Naive B cell (primary cell): ENCODE data around the gene USP32. TPM values are rescaled to one million over a fixed set of nuclear protein-coding genes. Genes with fewer than 3 reads are reported as not detected.

Source experiments
- ATAC-seq, 2 donors: fragments of 150-1000 bp; cut with Tn5 transposase; 2 replicates each; pipeline ENCODE4 v1.10.0; 2021; ENCODE audit warnings: low read depth in 2 of 2, mild to moderate bottlenecking in 2 of 2, moderate library complexity in 2 of 2
- DNase-seq: peaks from one replicate; pipeline ENCODE4 v3.0.0; 2022
- H3K27ac Mint-ChIP-seq, 6 donors: one replicate each; pipeline ENCODE4 v1.8.0; 2020 to 2022; ENCODE audit warnings: mild to moderate bottlenecking in 6 of 6, mixed read lengths in 6 of 6, moderate library complexity in 5 of 6, inconsistent platforms in 2 of 6
- H3K27me3 Mint-ChIP-seq, 3 donors: one replicate each; pipeline ENCODE4 v1.8.0; 2021 to 2022; ENCODE audit warnings: mixed read lengths in 3 of 3, mild to moderate bottlenecking in 1 of 3
- H3K36me3 Mint-ChIP-seq, 2 donors: one replicate each; pipeline ENCODE4 v1.8.0; 2020 to 2022; ENCODE audit warnings: mixed read lengths in 2 of 2, inconsistent platforms in 1 of 2, mild to moderate bottlenecking in 1 of 2
- H3K4me1 Mint-ChIP-seq, 3 donors: one replicate each; pipeline ENCODE4 v1.8.0; 2020 to 2022; ENCODE audit warnings: mixed read lengths in 3 of 3, inconsistent platforms in 1 of 3, mild to moderate bottlenecking in 1 of 3, moderate library complexity in 1 of 3
- H3K4me3 Mint-ChIP-seq, 8 donors: one replicate each; pipeline ENCODE4 v1.8.0; 2020 to 2022; ENCODE audit warnings: mild to moderate bottlenecking in 8 of 8, mixed read lengths in 8 of 8, moderate library complexity in 8 of 8, inconsistent platforms in 2 of 8
- H3K9me3 Mint-ChIP-seq, 7 donors: one replicate each; pipeline ENCODE4 v1.8.0; 2020 to 2022; ENCODE audit warnings: mixed read lengths in 7 of 7, mild to moderate bottlenecking in 5 of 7, inconsistent platforms in 2 of 7, moderate library complexity in 1 of 7
- polyA plus RNA-seq, 6 donors: library from polyadenylated mRNA; unstranded; fragments of 300-500 nt; fragmentation: Illumina TruSeq; gene quantifications; one replicate each; pipeline ENCODE4 v1.2.3, GENCODE V29; 2021; ENCODE audit warnings: low read depth in 6 of 6

USP32 gene
- polyA plus RNA-seq, 6 donors from 2014 or later: 7.3 to 16.2 (median 14.1) TPM; not detected in 1

- Mint-ChIP-seq H3K4me1 (peaks cover 11 to 20% (median 18%) of the 10 kb centered on the region in 3 donors), H3K9me3 (no peaks in the 10 kb centered on the region), H3K36me3 (no peaks in the 10 kb centered on the region), H3K4me3 (peak overlapping the region in 1 of 8 donors; percentile 53), H3K27me3 (peaks cover 12 to 80% (median 79%) of the 10 kb centered on the region in 3 donors), H3K27ac (no peak overlapping the region)
- no peak for DNase-seq
- ATAC-seq: no peak
These were observed 232.5 kb downstream of the USP32 start for GRCh38 chr17:60159479-60159866.

- no peak for ATAC-seq
- DNase-seq: no peak
- peaks cover 12 to 80% (median 73%) of the 10 kb centered on the region in 3 donors for H3K27me3 Mint-ChIP-seq
These were observed 233.0 kb downstream of the USP32 start for GRCh38 chr17:60158751-60159478.

GRCh38 chr17:60157487-60158040, 234.4 kb downstream of the USP32 start:
- no peaks in the 10 kb centered on the region for H3K9me3 Mint-ChIP-seq
- peaks cover 19 to 80% (median 76%) of the 10 kb centered on the region in 3 donors for H3K27me3 Mint-ChIP-seq
- ATAC-seq (no peak), DNase-seq (no peak)
- H3K36me3 Mint-ChIP-seq: no peaks in the 10 kb centered on the region
- H3K27ac Mint-ChIP-seq: no peak overlapping the region
- H3K4me3 Mint-ChIP-seq: no peak overlapping the region
- peaks cover 11 to 20% (median 18%) of the 10 kb centered on the region in 3 donors for H3K4me1 Mint-ChIP-seq

More at GRCh38 chr17:60158751-60159478, 233.0 kb downstream of the USP32 start:
- Mint-ChIP-seq H3K4me1 (peaks cover 11 to 20% (median 18%) of the 10 kb centered on the region in 3 donors), H3K27ac (no peak overlapping the region), H3K9me3 (no peaks in the 10 kb centered on the region), H3K4me3 (peak overlapping the region in 1 of 8 donors; percentile 47), H3K36me3 (no peaks in the 10 kb centered on the region)

GRCh38 chr17:60156746-60157145, 235.2 kb downstream of the USP32 start:
- no peaks in the 10 kb centered on the region for H3K36me3 Mint-ChIP-seq
- peaks cover 24 to 81% (median 76%) of the 10 kb centered on the region in 3 donors for H3K27me3 Mint-ChIP-seq
- no peak for ATAC-seq
- no peaks in the 10 kb centered on the region for H3K9me3 Mint-ChIP-seq
- H3K27ac Mint-ChIP-seq: no peak overlapping the region
- H3K4me1 Mint-ChIP-seq: peaks cover 8 to 20% (median 14%) of the 10 kb centered on the region in 3 donors
- DNase-seq: no peak
- H3K4me3 Mint-ChIP-seq: no peak overlapping the region

GRCh38 chr17:60155815-60156214, 236.1 kb downstream of the USP32 start:
- Mint-ChIP-seq H3K27ac (no peak overlapping the region), H3K4me3 (no peak overlapping the region), H3K36me3 (no peaks in the 10 kb centered on the region), H3K4me1 (peaks cover 8 to 17% (median 15%) of the 10 kb centered on the region in 3 donors), H3K27me3 (peaks cover 30 to 81% (median 79%) of the 10 kb centered on the region in 3 donors), H3K9me3 (no peaks in the 10 kb centered on the region)
- DNase-seq: no peak
- ATAC-seq: no peak

GRCh38 chr17:60155427-60155814, 236.5 kb downstream of the USP32 start:
- H3K4me3 Mint-ChIP-seq: no peak overlapping the region
- ATAC-seq (no peak), DNase-seq (no peak)
- peaks cover 32 to 81% (median 78%) of the 10 kb centered on the region in 3 donors for H3K27me3 Mint-ChIP-seq
- peak overlapping the region in 1 of 6 donors; percentile 83 for H3K27ac Mint-ChIP-seq
- no peaks in the 10 kb centered on the region for H3K9me3 Mint-ChIP-seq
- no peaks in the 10 kb centered on the region for H3K36me3 Mint-ChIP-seq
- H3K4me1 Mint-ChIP-seq: peaks cover 8 to 13% (median 12%) of the 10 kb centered on the region in 3 donors

- H3K36me3 Mint-ChIP-seq: no peaks in the 10 kb centered on the region
- peaks cover 5 to 7% (median 6%) of the 10 kb centered on the region in 3 donors for H3K4me1 Mint-ChIP-seq
- ATAC-seq (no peak), DNase-seq (no peak)
- no peak overlapping the region for H3K27ac Mint-ChIP-seq
- no peaks in the 10 kb centered on the region for H3K9me3 Mint-ChIP-seq
- H3K27me3 Mint-ChIP-seq: peaks cover 32 to 80% (median 72%) of the 10 kb centered on the region in 3 donors
- no peak overlapping the region for H3K4me3 Mint-ChIP-seq
These were observed 237.1 kb downstream of the USP32 start for GRCh38 chr17:60154616-60155426.

- Mint-ChIP-seq H3K9me3 (peaks cover 0 to 2% (median 0%) of the 10 kb centered on the region in 7 donors), H3K27me3 (peaks cover 40 to 81% (median 74%) of the 10 kb centered on the region in 3 donors), H3K27ac (no peak overlapping the region), H3K4me1 (peaks cover 10 to 13% (median 13%) of the 10 kb centered on the region in 3 donors), H3K36me3 (no peaks in the 10 kb centered on the region), H3K4me3 (peak overlapping the region in 1 of 8 donors; percentile 33)
- DNase-seq (no peak), ATAC-seq (no peak)
These were observed 238.1 kb downstream of the USP32 start for GRCh38 chr17:60153606-60154390.

- ATAC-seq (peak; percentile 33 to 63), DNase-seq (no peak)
- H3K27me3 Mint-ChIP-seq: peaks cover 56 to 92% (median 74%) of the 10 kb centered on the region in 3 donors
- peak overlapping the region in 4 of 8 donors; percentile 21 to 87 (median 56) for H3K4me3 Mint-ChIP-seq
- H3K4me1 Mint-ChIP-seq: peaks cover 10 to 13% (median 13%) of the 10 kb centered on the region in 3 donors
- H3K36me3 Mint-ChIP-seq: no peaks in the 10 kb centered on the region
- H3K27ac Mint-ChIP-seq: no peak overlapping the region
- peaks cover 0 to 2% (median 0%) of the 10 kb centered on the region in 7 donors for H3K9me3 Mint-ChIP-seq
These were observed 240.6 kb downstream of the USP32 start for GRCh38 chr17:60151355-60151754.

- DNase-seq: no peak
- Mint-ChIP-seq H3K4me1 (peaks cover 10 to 13% (median 13%) of the 10 kb centered on the region in 3 donors), H3K36me3 (no peaks in the 10 kb centered on the region), H3K9me3 (peaks cover 0 to 3% (median 0%) of the 10 kb centered on the region in 7 donors), H3K27me3 (peaks cover 62 to 93% (median 75%) of the 10 kb centered on the region in 3 donors), H3K4me3 (peak within 1 kb of the TSS; percentile 21 to 87 (median 67)), H3K27ac (no peak within 1 kb of the TSS)
- ATAC-seq: peak in 1 of 2 donors; percentile 30
These were observed 242.0 kb downstream of the USP32 start, which contains the start of gene CA4 for GRCh38 chr17:60149691-60150582. Gene CA4, plus strand, starts transcription at chr17:60149973. Its CDS starts 62 bp downstream, at chr17:60150035.

- H3K36me3 Mint-ChIP-seq: no peaks in the 10 kb centered on the region
- no peak for ATAC-seq
- peak overlapping the region in 3 of 8 donors; percentile 24 to 33 (median 29) for H3K4me3 Mint-ChIP-seq
- H3K27ac Mint-ChIP-seq: no peak overlapping the region
- peaks cover 0 to 3% (median 0%) of the 10 kb centered on the region in 7 donors for H3K9me3 Mint-ChIP-seq
- DNase-seq: no peak
- H3K27me3 Mint-ChIP-seq: peaks cover 61 to 94% (median 83%) of the 10 kb centered on the region in 3 donors
- H3K4me1 Mint-ChIP-seq: peaks cover 20 to 26% (median 25%) of the 10 kb centered on the region in 3 donors
These were observed 243.6 kb downstream of the USP32 start for GRCh38 chr17:60148373-60148772.
